Measurements from ENCODE around the gene LRRC37A.
"Not testable (repeated sequence)": the region's sequence is repeated elsewhere in the genome, so short reads cannot be mapped to it uniquely, and the experiment has no call there.

Gene LRRC37A

GRCh38 chr17:46294831-46295230 lies at the start of gene LRRC37A:
Gene LRRC37A (plus strand): TSS chr17:46295131. CDS start chr17:46295134, 3 bp downstream.
- DNase-seq, result not testable (repeated sequence)

GRCh38 chr17:46249153-46249552 lies 45.8 kb upstream of the LRRC37A start:
- not testable (repeated sequence) for DNase-seq

GRCh38 chr17:46252804-46253203 lies 42.1 kb upstream of the LRRC37A start:
- DNase-seq, result not testable (repeated sequence)

GRCh38 chr17:46253722-46254121 lies 41.2 kb upstream of the LRRC37A start:
- DNase-seq, result peak; percentile 47

GRCh38 chr17:46254215-46254614 lies 40.7 kb upstream of the LRRC37A start:
- DNase-seq, result not testable (repeated sequence)

- DNase-seq, result not testable (repeated sequence)
These were observed 38.6 kb upstream of the LRRC37A start for GRCh38 chr17:46256369-46256768.

- DNase-seq, result not testable (repeated sequence)
These were observed 34.9 kb upstream of the LRRC37A start for GRCh38 chr17:46259845-46260661.

- no peak for DNase-seq
These were observed 32.7 kb upstream of the LRRC37A start for GRCh38 chr17:46262271-46262670.

GRCh38 chr17:46264456-46265198 lies 30.3 kb upstream of the LRRC37A start:
- no peak for DNase-seq

- DNase-seq, result not testable (repeated sequence)
These were observed 28.8 kb upstream of the LRRC37A start for GRCh38 chr17:46266063-46266655.

- DNase-seq, result peak; percentile 85
These were observed 28.0 kb upstream of the LRRC37A start for GRCh38 chr17:46266656-46267544.

- no peak for DNase-seq
These were observed 24.9 kb upstream of the LRRC37A start for GRCh38 chr17:46270032-46270431.

- DNase-seq, result no peak
These were observed 21.2 kb upstream of the LRRC37A start for GRCh38 chr17:46273541-46274236.

- DNase-seq, result no peak
These were observed 20.7 kb upstream of the LRRC37A start for GRCh38 chr17:46274238-46274637.

GRCh38 chr17:46276728-46277479 lies 18.0 kb upstream of the LRRC37A start:
- DNase-seq, result not testable (repeated sequence)

GRCh38 chr17:46281336-46281735 lies 13.6 kb upstream of the LRRC37A start:
- not testable (repeated sequence) for DNase-seq

GRCh38 chr17:46282635-46283034 lies 12.3 kb upstream of the LRRC37A start:
- DNase-seq, result not testable (repeated sequence)

GRCh38 chr17:46284467-46284866 lies 10.5 kb upstream of the LRRC37A start:
- DNase-seq, result not testable (repeated sequence)

- not testable (repeated sequence) for DNase-seq
These were observed 9.4 kb upstream of the LRRC37A start for GRCh38 chr17:46285500-46285899.

- peak; percentile 77 for DNase-seq
These were observed 8.1 kb upstream of the LRRC37A start for GRCh38 chr17:46286764-46287221.

- DNase-seq, result not testable (repeated sequence)
These were observed 7.3 kb upstream of the LRRC37A start for GRCh38 chr17:46287587-46287986.
